ENCODE measurements around the gene DNAH1.

The DNAH1 gene

GRCh38 chr3:52444860-52445793 is 129.0 kb downstream of the DNAH1 start, which contains the start of gene SEMA3G:
Gene SEMA3G (minus strand): TSS chr3:52445103. CDS start chr3:52445027, 76 bp downstream.
- no peaks in the 10 kb centered on the region for H3K36me3 ChIP-seq (ENCODE audit: control insufficient read depth, insufficient read depth, low read length)
- peaks cover 3% of the 10 kb centered on the region for H3K4me1 ChIP-seq (ENCODE audit: control insufficient read depth, insufficient read depth, low read length, poor library complexity, severe bottlenecking)
- no peaks in the 10 kb centered on the region for H3K27me3 ChIP-seq (replicated peaks; ENCODE audit: control insufficient read depth, insufficient read depth, low read length, poor library complexity, severe bottlenecking)
- H3K27ac ChIP-seq (ENCODE audit: insufficient read depth, low read length, poor library complexity, severe bottlenecking) = no peak within 1 kb of the TSS
- no peaks in the 10 kb centered on the region for H3K9me3 ChIP-seq (ENCODE audit: control insufficient read depth, low read length)
- no peak within 1 kb of the TSS for H3K4me3 ChIP-seq (ENCODE audit: insufficient read depth, low read depth, low read length, poor library complexity, severe bottlenecking)
- DNase-seq = peak; percentile 52 to 66 (median 57)

GRCh38 chr3:52446042-52446441 is 129.9 kb downstream of the DNAH1 start:
- Histone ChIP-seq H3K27ac (ENCODE audit: insufficient read depth, low read length, poor library complexity, severe bottlenecking) (no peak overlapping the region), H3K4me3 (ENCODE audit: insufficient read depth, low read depth, low read length, poor library complexity, severe bottlenecking) (no peak overlapping the region), H3K27me3 (replicated peaks; ENCODE audit: control insufficient read depth, insufficient read depth, low read length, poor library complexity, severe bottlenecking) (no peaks in the 10 kb centered on the region), H3K36me3 (ENCODE audit: control insufficient read depth, insufficient read depth, low read length) (no peaks in the 10 kb centered on the region), H3K9me3 (ENCODE audit: control insufficient read depth, low read length) (no peaks in the 10 kb centered on the region), H3K4me1 (ENCODE audit: control insufficient read depth, insufficient read depth, low read length, poor library complexity, severe bottlenecking) (peaks cover 3% of the 10 kb centered on the region)
- no peak for DNase-seq

- no peak overlapping the region for H3K27ac ChIP-seq (ENCODE audit: insufficient read depth, low read length, poor library complexity, severe bottlenecking)
- no peaks in the 10 kb centered on the region for H3K36me3 ChIP-seq (ENCODE audit: control insufficient read depth, insufficient read depth, low read length)
- H3K4me3 ChIP-seq (ENCODE audit: insufficient read depth, low read depth, low read length, poor library complexity, severe bottlenecking) = no peak overlapping the region
- no peaks in the 10 kb centered on the region for H3K27me3 ChIP-seq (replicated peaks; ENCODE audit: control insufficient read depth, insufficient read depth, low read length, poor library complexity, severe bottlenecking)
- DNase-seq = peak; percentile 46 to 57 (median 48)
- H3K4me1 ChIP-seq (ENCODE audit: control insufficient read depth, insufficient read depth, low read length, poor library complexity, severe bottlenecking) = peaks cover 3% of the 10 kb centered on the region
- no peaks in the 10 kb centered on the region for H3K9me3 ChIP-seq (ENCODE audit: control insufficient read depth, low read length)
These were observed 130.8 kb downstream of the DNAH1 start for GRCh38 chr3:52446631-52447511.

GRCh38 chr3:52447512-52448355 is 131.6 kb downstream of the DNAH1 start:
- Histone ChIP-seq H3K36me3 (ENCODE audit: control insufficient read depth, insufficient read depth, low read length) (no peaks in the 10 kb centered on the region), H3K4me3 (ENCODE audit: insufficient read depth, low read depth, low read length, poor library complexity, severe bottlenecking) (no peak overlapping the region), H3K27me3 (replicated peaks; ENCODE audit: control insufficient read depth, insufficient read depth, low read length, poor library complexity, severe bottlenecking) (no peaks in the 10 kb centered on the region), H3K4me1 (ENCODE audit: control insufficient read depth, insufficient read depth, low read length, poor library complexity, severe bottlenecking) (peaks cover 3% of the 10 kb centered on the region), H3K9me3 (ENCODE audit: control insufficient read depth, low read length) (no peaks in the 10 kb centered on the region), H3K27ac (ENCODE audit: insufficient read depth, low read length, poor library complexity, severe bottlenecking) (no peak overlapping the region)
- no peak for DNase-seq
